Measurements from ENCODE around the gene TMEM164. TPM values are rescaled to one million over a fixed set of nuclear protein-coding genes. Genes with fewer than 3 reads are reported as not detected.
"Not testable (repeated sequence)": the region's sequence is repeated elsewhere in the genome, so short reads cannot be mapped to it uniquely, and the experiment has no call there.

Gene TMEM164
- polyA plus RNA-seq, 1 donor (not counting 4 experiments of a cell fraction or from before 2014, with no cell fraction given) = 15.3 TPM

- Histone ChIP-seq H3K4me2 (ENCODE audit: control insufficient read depth, extremely low read depth, insufficient read depth, low read depth, low read length) (no peak overlapping the region), H3K27me3 (ENCODE audit: control insufficient read depth, extremely low read depth, insufficient read depth, low read length) (no peaks in the 10 kb centered on the region), H3K36me3 (ENCODE audit: control insufficient read depth in 2 of 2, extremely low read depth in 1 of 2, insufficient read depth in 2 of 2, low read length in 2 of 2) (no peaks in the 10 kb centered on the region), H3K9me1 (ENCODE audit: control insufficient read depth, extremely low read depth, insufficient read depth, low read length) (no peaks in the 10 kb centered on the region), H3K4me1 (ENCODE audit: control insufficient read depth, extremely low read depth, insufficient read depth, low read length) (no peaks in the 10 kb centered on the region), H3K9me3 (ENCODE audit: control insufficient read depth, low read depth, low read length) (no peaks in the 10 kb centered on the region), H4K20me1 (ENCODE audit: control insufficient read depth, extremely low read depth, insufficient read depth, low read length) (no peaks in the 10 kb centered on the region), H3K27ac (ENCODE audit: control insufficient read depth, insufficient read depth, low read length) (no peak overlapping the region), H3K4me3 (ENCODE audit: control insufficient read depth in 2 of 3, extremely low read depth in 1 of 3, insufficient read depth in 2 of 3, low read depth in 1 of 3, low read length in 3 of 3) (no peak overlapping the region), H3K9ac (ENCODE audit: control insufficient read depth, extremely low read depth, insufficient read depth, low read length) (no peak overlapping the region), H2AFZ (ENCODE audit: control insufficient read depth, low read length) (no peak overlapping the region), H3K79me2 (ENCODE audit: control insufficient read depth, insufficient read depth, low read length) (no peaks in the 10 kb centered on the region)
- FAIRE-seq (peak; percentile 23), DNase-seq (ENCODE audit: low read depth, low spot score) (no peak)
- TF ChIP-seq EZH2 (IDR thresholded peaks at IDR 0.05; ENCODE audit: low read length) (no peak), CTCF (optimal IDR thresholded peaks at IDR 0.05 in 1 of 3, IDR thresholded peaks at IDR 0.05 in 1 of 3, conservative IDR thresholded peaks at IDR 0.05 in 1 of 3; ENCODE audit: extremely low read depth in 1 of 3, insufficient read depth in 2 of 3, low read length in 3 of 3) (no peak)
- dilution Hi-C loops (cut with MboI; ENCODE audit: extremely low pct_ligation_motif_present, low sequenced_read_pairs) = no loop called here
Measured at GRCh38 chrX:109974906-109975655, 27.8 kb upstream of the TMEM164 start.

- dilution Hi-C loops (cut with MboI; ENCODE audit: extremely low pct_ligation_motif_present, low sequenced_read_pairs); H3K27ac ChIP-seq (ENCODE audit: control insufficient read depth, insufficient read depth, low read length); H3K4me2 ChIP-seq (ENCODE audit: control insufficient read depth, extremely low read depth, insufficient read depth, low read depth, low read length); H3K36me3 ChIP-seq (ENCODE audit: control insufficient read depth in 2 of 2, extremely low read depth in 1 of 2, insufficient read depth in 2 of 2, low read length in 2 of 2); H3K9me1 ChIP-seq (ENCODE audit: control insufficient read depth, extremely low read depth, insufficient read depth, low read length); H2AFZ ChIP-seq (ENCODE audit: control insufficient read depth, low read length); H3K27me3 ChIP-seq (ENCODE audit: control insufficient read depth, extremely low read depth, insufficient read depth, low read length); H3K4me1 ChIP-seq (ENCODE audit: control insufficient read depth, extremely low read depth, insufficient read depth, low read length); H3K9me3 ChIP-seq (ENCODE audit: control insufficient read depth, low read depth, low read length); H3K79me2 ChIP-seq (ENCODE audit: control insufficient read depth, insufficient read depth, low read length); H4K20me1 ChIP-seq (ENCODE audit: control insufficient read depth, extremely low read depth, insufficient read depth, low read length); H3K9ac ChIP-seq (ENCODE audit: control insufficient read depth, extremely low read depth, insufficient read depth, low read length); DNase-seq (ENCODE audit: low read depth, low spot score); FAIRE-seq; H3K4me3 ChIP-seq (ENCODE audit: control insufficient read depth in 2 of 3, extremely low read depth in 1 of 3, insufficient read depth in 2 of 3, low read depth in 1 of 3, low read length in 3 of 3): not testable (repeated sequence)
Measured at GRCh38 chrX:109985210-109985609, 17.7 kb upstream of the TMEM164 start.

GRCh38 chrX:109987884-109988283, 15.0 kb upstream of the TMEM164 start:
- dilution Hi-C loops (cut with MboI; ENCODE audit: extremely low pct_ligation_motif_present, low sequenced_read_pairs) = no loop called here
- Histone ChIP-seq H3K4me2 (ENCODE audit: control insufficient read depth, extremely low read depth, insufficient read depth, low read depth, low read length) (no peak overlapping the region), H3K27me3 (ENCODE audit: control insufficient read depth, extremely low read depth, insufficient read depth, low read length) (peaks cover 4% of the 10 kb centered on the region), H3K9me1 (ENCODE audit: control insufficient read depth, extremely low read depth, insufficient read depth, low read length) (no peaks in the 10 kb centered on the region), H3K9ac (ENCODE audit: control insufficient read depth, extremely low read depth, insufficient read depth, low read length) (no peak overlapping the region), H3K4me1 (ENCODE audit: control insufficient read depth, extremely low read depth, insufficient read depth, low read length) (no peaks in the 10 kb centered on the region), H3K36me3 (ENCODE audit: control insufficient read depth in 2 of 2, extremely low read depth in 1 of 2, insufficient read depth in 2 of 2, low read length in 2 of 2) (no peaks in the 10 kb centered on the region), H2AFZ (ENCODE audit: control insufficient read depth, low read length) (no peak overlapping the region), H3K4me3 (ENCODE audit: control insufficient read depth in 2 of 3, extremely low read depth in 1 of 3, insufficient read depth in 2 of 3, low read depth in 1 of 3, low read length in 3 of 3) (no peak overlapping the region), H4K20me1 (ENCODE audit: control insufficient read depth, extremely low read depth, insufficient read depth, low read length) (no peaks in the 10 kb centered on the region), H3K27ac (ENCODE audit: control insufficient read depth, insufficient read depth, low read length) (no peak overlapping the region), H3K9me3 (ENCODE audit: control insufficient read depth, low read depth, low read length) (no peaks in the 10 kb centered on the region), H3K79me2 (ENCODE audit: control insufficient read depth, insufficient read depth, low read length) (no peaks in the 10 kb centered on the region)
- no peak for TF ChIP-seq CTCF (optimal IDR thresholded peaks at IDR 0.05 in 1 of 3, IDR thresholded peaks at IDR 0.05 in 1 of 3, conservative IDR thresholded peaks at IDR 0.05 in 1 of 3; ENCODE audit: extremely low read depth in 1 of 3, insufficient read depth in 2 of 3, low read length in 3 of 3)
- no peak for TF ChIP-seq EZH2 (IDR thresholded peaks at IDR 0.05; ENCODE audit: low read length)
- FAIRE-seq = no peak
- no peak for DNase-seq (ENCODE audit: low read depth, low spot score)
